Epithelial cell of esophagus (primary cell): ENCODE results near the gene TSPAN18.

Experiments used
- DNase-seq: peaks from one replicate; pipeline ENCODE4 v3.0.0; 2010; ENCODE audit warnings: low read depth
- H3K4me3 ChIP-seq: 2 replicates; pipeline ENCODE4 v1.5.1; 2011; ENCODE audit warnings: mild to moderate bottlenecking, low read length, control low read depth
- CTCF ChIP-seq: IDR thresholded peaks from 2 replicates; pipeline ENCODE4 v1.5.1; 2011; ENCODE audit warnings: low read depth, mild to moderate bottlenecking, low read length, control low read depth, inconsistent platforms; ENCODE audit not compliant: insufficient read depth; ENCODE audit errors: missing control alignments

Gene TSPAN18

GRCh38 chr11:44963136-44963535 is 236.4 kb downstream of the TSPAN18 start:
- no peak for DNase-seq
- no peak for TF ChIP-seq CTCF
- H3K4me3 ChIP-seq: no peak overlapping the region

- no peak for TF ChIP-seq CTCF
- H3K4me3 ChIP-seq: no peak overlapping the region
- no peak for DNase-seq
Observed at GRCh38 chr11:44963948-44964347, 237.2 kb downstream of the TSPAN18 start.

GRCh38 chr11:44964526-44965209 is 237.9 kb downstream of the TSPAN18 start:
- TF ChIP-seq CTCF: no peak
- DNase-seq: no peak
- no peak overlapping the region for H3K4me3 ChIP-seq

GRCh38 chr11:44966694-44967093 is 239.9 kb downstream of the TSPAN18 start:
- no peak for TF ChIP-seq CTCF
- no peak for DNase-seq
- H3K4me3 ChIP-seq: no peak overlapping the region

- DNase-seq: no peak
- TF ChIP-seq CTCF: no peak
- H3K4me3 ChIP-seq: no peak overlapping the region
Observed at GRCh38 chr11:44967930-44968496, 241.3 kb downstream of the TSPAN18 start.

DNA sequence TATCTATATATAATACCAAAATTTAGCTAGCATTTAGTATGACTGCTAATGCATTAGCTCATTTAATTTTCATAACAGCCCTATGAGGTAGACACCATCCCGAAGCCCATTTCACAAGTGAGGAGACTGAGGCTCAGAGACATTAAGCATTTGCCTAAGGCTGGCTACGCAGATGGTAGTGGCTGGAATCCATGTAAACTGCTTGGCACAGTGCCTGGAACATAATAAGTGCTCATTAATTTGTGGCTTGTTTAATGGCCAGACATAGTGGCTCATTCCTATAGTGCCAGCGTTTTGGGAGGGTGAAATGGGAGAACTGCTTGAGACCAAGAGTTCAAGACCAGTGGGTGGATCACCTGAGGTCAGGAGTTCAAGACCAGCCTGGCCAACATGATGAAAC is 241.7 kb downstream of the TSPAN18 start:
- TF ChIP-seq CTCF: no peak
- no peak for DNase-seq
- H3K4me3 ChIP-seq: no peak overlapping the region
